Measurements from ENCODE around the gene OPTC.
"Not testable (repeated sequence)": the region's sequence is repeated elsewhere in the genome, so short reads cannot be mapped to it uniquely, and the experiment has no call there.

OPTC gene

GRCh38 chr1:203493901-203494300, at the start of gene OPTC:
Gene OPTC, plus strand, starts transcription at chr1:203494153. Its CDS starts 1,853 bp downstream, at chr1:203496006.
- no peak for DNase-seq (ENCODE audit: low read depth)

GRCh38 chr1:203444171-203444576, 49.8 kb upstream of the OPTC start:
- no peak for DNase-seq (ENCODE audit: low read depth)

- no peak for DNase-seq (ENCODE audit: low read depth)
These were observed 46.8 kb upstream of the OPTC start for GRCh38 chr1:203447151-203447550.

- DNase-seq (ENCODE audit: low read depth), result not testable (repeated sequence)
These were observed 46.4 kb upstream of the OPTC start for GRCh38 chr1:203447598-203447997.

- DNase-seq (ENCODE audit: low read depth), result no peak
These were observed 45.4 kb upstream of the OPTC start for GRCh38 chr1:203448521-203449061.

GRCh38 chr1:203450001-203450400, 44.0 kb upstream of the OPTC start:
- DNase-seq (ENCODE audit: low read depth), result no peak

- no peak for DNase-seq (ENCODE audit: low read depth)
These were observed 43.3 kb upstream of the OPTC start for GRCh38 chr1:203450479-203451149.

- no peak for DNase-seq (ENCODE audit: low read depth)
These were observed 41.8 kb upstream of the OPTC start for GRCh38 chr1:203451836-203452784.

GRCh38 chr1:203453016-203453415, 40.9 kb upstream of the OPTC start:
- no peak for DNase-seq (ENCODE audit: low read depth)

GRCh38 chr1:203453616-203454015, 40.3 kb upstream of the OPTC start:
- DNase-seq (ENCODE audit: low read depth), result no peak

- DNase-seq (ENCODE audit: low read depth), result no peak
These were observed 38.9 kb upstream of the OPTC start for GRCh38 chr1:203454986-203455471.

- no peak for DNase-seq (ENCODE audit: low read depth)
These were observed 38.2 kb upstream of the OPTC start for GRCh38 chr1:203455706-203456105.

- DNase-seq (ENCODE audit: low read depth), result no peak
These were observed 37.4 kb upstream of the OPTC start for GRCh38 chr1:203456577-203456976.

- DNase-seq (ENCODE audit: low read depth), result no peak
These were observed 35.9 kb upstream of the OPTC start for GRCh38 chr1:203458078-203458477.

GRCh38 chr1:203459671-203460201, 34.2 kb upstream of the OPTC start:
- no peak for DNase-seq (ENCODE audit: low read depth)

GRCh38 chr1:203461717-203462116, 32.2 kb upstream of the OPTC start:
- no peak for DNase-seq (ENCODE audit: low read depth)

GRCh38 chr1:203462143-203462542, 31.8 kb upstream of the OPTC start:
- no peak for DNase-seq (ENCODE audit: low read depth)

- DNase-seq (ENCODE audit: low read depth), result no peak
These were observed 31.1 kb upstream of the OPTC start for GRCh38 chr1:203462878-203463277.

GRCh38 chr1:203463469-203464062, 30.4 kb upstream of the OPTC start:
- DNase-seq (ENCODE audit: low read depth), result no peak

GRCh38 chr1:203464226-203464625, 29.7 kb upstream of the OPTC start:
- DNase-seq (ENCODE audit: low read depth), result no peak

- DNase-seq (ENCODE audit: low read depth), result no peak
These were observed 29.2 kb upstream of the OPTC start for GRCh38 chr1:203464743-203465142.

GRCh38 chr1:203465146-203465798, 28.7 kb upstream of the OPTC start:
- no peak for DNase-seq (ENCODE audit: low read depth)
